Measurements from ENCODE around the gene GRB10. TPM values are rescaled to one million over a fixed set of nuclear protein-coding genes. Genes with fewer than 3 reads are reported as not detected.
A peak's percentile ranks its signal among the peaks of the same experiment; 100 is the strongest.

The GRB10 gene
- total and polyA plus RNA-seq, 4 donors: 11.6 to 68.6 (median 41.0) TPM

DNA sequence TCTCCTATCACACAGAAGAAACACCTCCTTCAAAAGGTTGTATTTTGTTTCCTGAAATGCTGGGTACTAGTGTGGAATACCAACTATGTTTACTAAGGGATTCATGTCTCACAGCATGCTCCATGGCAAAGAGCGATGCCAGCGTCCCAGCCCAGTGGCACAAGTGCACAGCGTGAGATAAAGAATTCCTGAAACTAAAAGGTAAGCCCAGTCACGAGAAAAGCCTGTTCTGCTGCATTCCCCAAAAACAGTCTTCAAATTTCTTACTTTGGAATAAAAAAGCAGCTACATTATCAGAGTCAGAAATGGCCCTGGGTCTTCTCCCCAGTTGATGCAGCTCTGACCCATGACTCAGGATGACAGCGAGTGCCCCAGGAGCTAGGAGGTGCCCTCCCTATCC is 164.4 kb downstream of the GRB10 start:
- TF ChIP-seq, protein P1, sequence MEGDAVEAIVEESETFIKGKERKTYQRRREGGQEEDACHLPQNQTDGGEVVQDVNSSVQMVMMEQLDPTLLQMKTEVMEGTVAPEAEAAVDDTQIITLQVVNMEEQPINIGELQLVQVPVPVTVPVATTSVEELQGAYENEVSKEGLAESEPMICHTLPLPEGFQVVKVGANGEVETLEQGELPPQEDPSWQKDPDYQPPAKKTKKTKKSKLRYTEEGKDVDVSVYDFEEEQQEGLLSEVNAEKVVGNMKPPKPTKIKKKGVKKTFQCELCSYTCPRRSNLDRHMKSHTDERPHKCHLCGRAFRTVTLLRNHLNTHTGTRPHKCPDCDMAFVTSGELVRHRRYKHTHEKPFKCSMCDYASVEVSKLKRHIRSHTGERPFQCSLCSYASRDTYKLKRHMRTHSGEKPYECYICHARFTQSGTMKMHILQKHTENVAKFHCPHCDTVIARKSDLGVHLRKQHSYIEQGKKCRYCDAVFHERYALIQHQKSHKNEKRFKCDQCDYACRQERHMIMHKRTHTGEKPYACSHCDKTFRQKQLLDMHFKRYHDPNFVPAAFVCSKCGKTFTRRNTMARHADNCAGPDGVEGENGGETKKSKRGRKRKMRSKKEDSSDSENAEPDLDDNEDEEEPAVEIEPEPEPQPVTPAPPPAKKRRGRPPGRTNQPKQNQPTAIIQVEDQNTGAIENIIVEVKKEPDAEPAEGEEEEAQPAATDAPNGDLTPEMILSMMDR (IDR thresholded peaks at IDR 0.05; ENCODE audit: control extremely low read depth, extremely low read depth): no peak
- no peak for ATAC-seq (ENCODE audit: insufficient read depth, low FRiP score)
- Histone ChIP-seq H3K27me3 (ENCODE audit: control insufficient read depth in 3 of 3, insufficient read depth in 3 of 3, low read length in 2 of 3) (no peaks in the 10 kb centered on the region), H3K36me3 (ENCODE audit: control insufficient read depth in 4 of 4, insufficient read depth in 4 of 4, low read length in 4 of 4) (peaks cover 9 to 21% (median 16%) of the 10 kb centered on the region in 4 donors), H3K9ac (ENCODE audit: insufficient read depth in 1 of 2, low read length in 2 of 2) (no peak overlapping the region), H3K9me3 (ENCODE audit: control insufficient read depth in 4 of 4, insufficient read depth in 3 of 4, low read length in 3 of 4) (no peaks in the 10 kb centered on the region), H3K4me3 (no peak overlapping the region), H3K4me1 (ENCODE audit: control insufficient read depth in 5 of 5, insufficient read depth in 5 of 5, low read length in 5 of 5) (peaks cover 0 to 6% (median 0%) of the 10 kb centered on the region in 5 donors), H3K27ac (ENCODE audit: low read depth in 1 of 2, low read length in 1 of 2) (no peak overlapping the region)
- peak; percentile 42 to 71 (median 49) for DNase-seq
- WGBS, 2 donors: 82 to 93% methylated on average over 5 of the region's 5 CpGs

DNA sequence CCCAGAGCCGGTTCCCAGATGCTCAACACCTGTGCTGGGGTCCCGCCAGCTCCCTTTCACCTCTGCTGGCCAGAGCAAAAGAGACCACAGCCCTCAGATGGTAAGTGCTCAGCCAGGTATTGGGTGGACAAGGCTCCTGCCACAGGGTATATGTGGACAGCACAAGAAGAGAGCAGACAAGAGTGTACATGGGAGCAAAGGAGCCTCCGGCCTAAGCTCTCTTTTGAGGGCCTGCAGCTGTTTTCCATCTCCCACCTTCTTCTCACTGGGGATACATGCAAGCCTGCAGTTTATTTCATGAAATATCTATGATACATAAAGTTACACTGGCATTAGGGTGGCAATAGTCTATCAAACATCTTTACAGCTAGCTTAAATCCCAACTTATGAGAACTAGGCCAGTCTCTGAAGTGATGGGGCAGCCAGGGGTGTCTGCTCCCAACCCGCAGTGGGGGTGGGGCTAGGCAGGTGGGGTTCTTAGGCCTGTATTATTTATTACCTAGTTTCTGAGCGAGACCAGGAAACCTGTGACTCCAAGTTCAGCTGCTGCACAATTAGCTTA is 167.1 kb downstream of the GRB10 start:
- H3K9ac ChIP-seq (ENCODE audit: insufficient read depth in 1 of 2, low read length in 2 of 2): no peak overlapping the region
- DNase-seq: no peak
- no peaks in the 10 kb centered on the region for H3K27me3 ChIP-seq (ENCODE audit: control insufficient read depth in 3 of 3, insufficient read depth in 3 of 3, low read length in 2 of 3)
- no peaks in the 10 kb centered on the region for H3K9me3 ChIP-seq (ENCODE audit: control insufficient read depth in 4 of 4, insufficient read depth in 3 of 4, low read length in 3 of 4)
- TF ChIP-seq, protein P1 (IDR thresholded peaks at IDR 0.05; ENCODE audit: control extremely low read depth, extremely low read depth): no peak
- no peak overlapping the region for H3K27ac ChIP-seq (ENCODE audit: low read depth in 1 of 2, low read length in 1 of 2)
- ATAC-seq (ENCODE audit: insufficient read depth, low FRiP score): no peak
- peaks cover 21 to 32% (median 28%) of the 10 kb centered on the region in 4 donors for H3K36me3 ChIP-seq (ENCODE audit: control insufficient read depth in 4 of 4, insufficient read depth in 4 of 4, low read length in 4 of 4)
- WGBS, 2 donors: 95 to 96% methylated on average over 5 of the region's 5 CpGs
- H3K4me1 ChIP-seq (ENCODE audit: control insufficient read depth in 5 of 5, insufficient read depth in 5 of 5, low read length in 5 of 5): peaks cover 0 to 6% (median 0%) of the 10 kb centered on the region in 5 donors
- no peak overlapping the region for H3K4me3 ChIP-seq

DNA sequence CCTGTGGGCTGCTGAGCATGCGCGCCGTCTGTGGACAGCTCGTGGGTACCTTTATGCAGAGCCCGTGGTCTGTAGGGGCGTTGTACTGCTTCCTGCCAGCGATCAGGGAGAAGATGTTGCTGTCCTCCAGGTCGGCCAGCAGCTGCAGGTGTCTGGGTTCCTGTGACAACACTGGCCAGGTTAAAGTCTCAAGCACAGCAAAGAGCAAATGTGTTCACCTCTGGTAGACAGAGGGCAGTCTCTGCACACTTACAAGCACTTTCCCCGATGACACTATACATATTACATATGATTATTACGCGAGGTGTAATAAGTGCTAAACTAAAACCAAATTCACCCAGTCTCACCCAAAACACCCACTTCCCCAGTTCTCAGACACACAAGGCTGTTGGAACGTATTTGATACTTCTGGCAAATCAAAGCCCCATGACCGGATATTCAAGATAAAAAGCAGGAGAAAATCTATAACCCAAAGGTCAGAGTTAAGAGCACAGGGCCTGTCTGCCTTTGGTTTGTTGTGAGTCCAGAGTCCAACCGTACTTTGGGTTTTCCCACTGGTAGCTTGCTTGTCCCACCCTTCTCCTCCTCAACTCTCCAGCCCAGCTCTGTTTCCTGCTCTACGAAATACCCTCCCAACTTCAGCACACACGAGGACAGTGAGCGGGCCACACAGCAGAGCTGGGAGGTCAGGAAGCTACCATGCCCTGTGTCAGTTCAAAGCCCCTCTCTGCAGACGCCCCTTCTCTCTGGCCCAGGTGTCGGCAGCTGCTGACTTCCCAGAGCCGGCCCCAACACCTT is 167.8 kb downstream of the GRB10 start:
- no peaks in the 10 kb centered on the region for H3K9me3 ChIP-seq (ENCODE audit: control insufficient read depth in 4 of 4, insufficient read depth in 3 of 4, low read length in 3 of 4)
- H3K27me3 ChIP-seq (ENCODE audit: control insufficient read depth in 3 of 3, insufficient read depth in 3 of 3, low read length in 2 of 3): no peaks in the 10 kb centered on the region
- TF ChIP-seq, protein P1 (IDR thresholded peaks at IDR 0.05; ENCODE audit: control extremely low read depth, extremely low read depth): no peak
- peak in 1 of 3 donors; percentile 21 for DNase-seq
- no peak overlapping the region for H3K27ac ChIP-seq (ENCODE audit: low read depth in 1 of 2, low read length in 1 of 2)
- no peak for ATAC-seq (ENCODE audit: insufficient read depth, low FRiP score)
- no peak overlapping the region for H3K9ac ChIP-seq (ENCODE audit: insufficient read depth in 1 of 2, low read length in 2 of 2)
- WGBS, 2 donors: 76 to 83% methylated on average over 20 of the region's 20 CpGs
- no peak overlapping the region for H3K4me3 ChIP-seq
- H3K4me1 ChIP-seq (ENCODE audit: control insufficient read depth in 5 of 5, insufficient read depth in 5 of 5, low read length in 5 of 5): peaks cover 0 to 6% (median 0%) of the 10 kb centered on the region in 5 donors
- H3K36me3 ChIP-seq (ENCODE audit: control insufficient read depth in 4 of 4, insufficient read depth in 4 of 4, low read length in 4 of 4): peaks cover 21 to 35% (median 32%) of the 10 kb centered on the region in 4 donors

All from lung (tissue), 12 donors.